GM12878 (cell line): ENCODE results near the gene ELAVL1. TPM values are rescaled to one million over a fixed set of nuclear protein-coding genes. Genes with fewer than 3 reads are reported as not detected.
A peak's percentile ranks its signal among the peaks of the same experiment; 100 is the strongest.

Source experiments
- ATAC-seq: fragments of 200-7000 bp; cut with Tn5 transposase; 3 replicates; pipeline ENCODE4 v1.9.1; 2020; ENCODE audit warnings: mild to moderate bottlenecking, moderate library complexity
- BruUV-seq: library from RNA; stranded (reverse); fragments of 400-500 nt; replicated peaks from 2 replicates; lab custom pipeline; 2021; lab: Mats Ljungman, UMichigan
- CTCF ChIA-PET: fragments of 300-600 bp; sonication (Branson Sonifier 250); formaldehyde crosslinking; extraction: SDS; loops from one replicate; lab custom pipeline; 2021; ENCODE audit warnings: inconsistent platforms; lab: Yijun Ruan, JAX
- POLR2A ChIA-PET: fragments of 350-600 bp; formaldehyde crosslinking; extraction: SDS; loops from one replicate; lab custom pipeline; 2021; ENCODE audit warnings: inconsistent platforms; lab: Charles Lee
- RAD21 ChIA-PET: fragments of 300-600 bp; sonication (Branson Sonifier 250); formaldehyde crosslinking; loops from one replicate; lab custom pipeline; 2023; ENCODE audit warnings: antibody characterized with exemption; ENCODE audit not compliant: unreplicated experiment; lab: Charles Lee
- SMC1A ChIA-PET: fragments of 300-600 bp; sonication (Branson Sonifier 250); formaldehyde crosslinking; loops from one replicate; lab custom pipeline; 2023; ENCODE audit not compliant: unreplicated experiment, uncharacterized antibody; lab: Charles Lee
- DNase-seq: peaks from one replicate; pipeline ENCODE4 v3.0.0-alpha.2; 2011; ENCODE audit warnings: low read depth, low spot score
- FAIRE-seq: peaks from 3 replicates; lab custom pipeline; 2011; peaks lifted over from hg19 to GRCh38; lab: Jason Lieb, UNC
- H2AFZ ChIP-seq: 2 replicates; pipeline ENCODE4 v1.6.0; 2011; ENCODE audit warnings: low read depth, low read length, control low read depth; ENCODE audit not compliant: control insufficient read depth
- H3K27ac ChIP-seq: 2 replicates; pipeline ENCODE4 v1.5.1; 2011; ENCODE audit warnings: control low read depth; ENCODE audit not compliant: control insufficient read depth, insufficient read depth
- H3K27me3 ChIP-seq, 2 experiments: replicated peaks in 1 of 2; 2 replicates each; pipeline versions ENCODE4 v1.6.0 to v1.6.1; 2011; ENCODE audit warnings: low read length in 1 of 2; ENCODE audit not compliant: control insufficient read depth in 2 of 2, insufficient read depth in 2 of 2
- H3K36me3 ChIP-seq, 2 experiments: 2 replicates each; pipeline ENCODE4 v1.5.1; 2011; ENCODE audit warnings: low read length in 1 of 2; ENCODE audit not compliant: control insufficient read depth in 2 of 2, insufficient read depth in 2 of 2
- H3K4me1 ChIP-seq: 2 replicates; pipeline ENCODE4 v1.6.1; 2011; ENCODE audit warnings: mild to moderate bottlenecking, low read length, moderate library complexity, mixed read lengths; ENCODE audit not compliant: control insufficient read depth, insufficient read depth
- H3K4me2 ChIP-seq: 2 replicates; pipeline ENCODE4 v1.6.0; 2011; ENCODE audit warnings: control low read depth; ENCODE audit not compliant: control insufficient read depth, insufficient read depth
- H3K4me3 ChIP-seq: fragments of 200-600 bp; sonication (generic); 2 replicates; pipeline ENCODE4 v1.5.1; 2016
- H3K79me2 ChIP-seq: 2 replicates; pipeline ENCODE4 v1.6.0; 2011; ENCODE audit warnings: low read length; ENCODE audit not compliant: control insufficient read depth, insufficient read depth
- H3K9ac ChIP-seq: 2 replicates; pipeline ENCODE4 v1.8.0; 2011; ENCODE audit warnings: low read length, control low read depth, mixed read lengths; ENCODE audit not compliant: control insufficient read depth, insufficient read depth
- H3K9me3 ChIP-seq: replicated peaks from 3 replicates; pipeline ENCODE4 v1.5.1; 2011; ENCODE audit warnings: mild to moderate bottlenecking, low read length; ENCODE audit not compliant: control insufficient read depth, insufficient read depth
- H4K20me1 ChIP-seq: 2 replicates; pipeline ENCODE4 v1.6.0; 2011; ENCODE audit not compliant: control insufficient read depth, insufficient read depth
- BCL11A ChIP-seq: IDR thresholded peaks from 2 replicates; pipeline ENCODE4 v1.6.1; 2011; ENCODE audit warnings: low read depth, low read length
- EED ChIP-seq: sonication (generic); IDR thresholded peaks from 2 replicates; pipeline ENCODE4 v1.6.1; 2016; ENCODE audit warnings: antibody characterized with exemption, low read depth
- HSF1 ChIP-seq: fragments of 150-350 bp; IDR thresholded peaks from 2 replicates; pipeline ENCODE4 v1.6.1; 2014; ENCODE audit warnings: mild to moderate bottlenecking, low read depth, low read length
- NFIC ChIP-seq: IDR thresholded peaks from 2 replicates; pipeline ENCODE4 v1.6.1; 2012; ENCODE audit warnings: low read depth, mild to moderate bottlenecking, inconsistent platforms, low read length, moderate library complexity
- SIN3A ChIP-seq: IDR thresholded peaks from 2 replicates; pipeline ENCODE4 v1.6.1; 2012; ENCODE audit warnings: low read depth, low read length, improper control_type of control experiment
- ZNF207 ChIP-seq: fragments of 450-650 bp; IDR thresholded peaks from 2 replicates; pipeline ENCODE4 v1.6.1; 2014; ENCODE audit warnings: antibody characterized with exemption, mild to moderate bottlenecking, borderline replicate concordance
- WGBS: methylation state at CpG from one replicate; pipeline ENCODE4 v1.1.6; 2016; ENCODE audit warnings: low lambda C conversion rate; ENCODE audit not compliant: insufficient replicate concordance, insufficient coverage; ENCODE audit errors: missing lambda C conversion rate; 5-methylcytosine and 5-hydroxymethylcytosine counted together
- in situ Hi-C: fragments of 300-500 bp; cut with MboI; formaldehyde crosslinking; loops from 9 replicates; pipeline ENCODE4 v1.14.3; 2018; ENCODE audit warnings: mixed read lengths
- intact Hi-C: fragments of 100-400 bp; cut with micrococcal nuclease; formaldehyde crosslinking; loops from one replicate; pipeline ENCODE4 v1.14.2; 2022; ENCODE audit not compliant: unreplicated experiment
- polyA plus RNA-seq, 11 experiments: library from polyadenylated mRNA; depleted of rRNA in 4 of 11; unstranded in 6 of 11; stranded (reverse) in 5 of 11; fragments of >200 nt; fragmentation: Nextera tagmentation in 4 of 11; fragmentation: Illumina TruSeq in 1 of 11; extraction: Ambion mirVana in 4 of 11; extraction: Trizol in 1 of 11; gene quantifications; 1 replicate in 1 of 11; 2 replicates in 10 of 11; pipeline versions ENCODE4 v1.2.1 to v1.2.3, GENCODE V29; 2011 to 2016; ENCODE audit warnings: inconsistent platforms in 2 of 11, missing spikeins in 2 of 11, low read depth in 1 of 11
- total RNA-seq, 4 experiments: library from RNA; depleted of rRNA in 3 of 4; stranded (reverse); fragments of >200 nt in 3 of 4; fragmentation: Illumina TruSeq in 1 of 4; extraction: Trizol in 1 of 4; gene quantifications; 2 replicates each; pipeline versions ENCODE4 v1.2.1 to v1.2.3, GENCODE V29; 2013 to 2021

Gene ELAVL1
- total and polyA plus RNA-seq, 10 of the 15 experiments (the other 5 are each of a cell fraction or from before 2014, with no cell fraction given), result 7.4 to 155 (median 70.3) TPM

- RAD21 ChIA-PET, result interaction anchor here (0.6 to 2.5 kb wide), 8 partner anchors 18 to 819 kb away, joined by 3 to 17 read pairs (median 5); partner anchors contain the start of genes MAP2K7 and TIMM44
- intact Hi-C loops (no loop called here), in situ Hi-C loops (no loop called here)
- CTCF ChIA-PET, result interaction anchor here (1.3 to 3.9 kb wide), 6 partner anchors 18 to 353 kb away, joined by 3 to 32 read pairs (median 10); partner anchors contain the start of genes MAP2K7 and TIMM44
- Histone ChIP-seq H3K27ac (peak overlapping the region; percentile 19; the same call in 1 of the 2 replicates), H3K4me3 (peak overlapping the region; percentile 65), H3K4me2 (peak overlapping the region; percentile 96), H3K9me3 (no peaks in the 10 kb centered on the region; the same call in 2 of the 3 replicates), H3K79me2 (no peaks in the 10 kb centered on the region), H3K27me3 (peaks cover 6 to 21% of the 10 kb centered on the region in 2 experiments), H3K4me1 (peaks cover 11% of the 10 kb centered on the region), H3K9ac (peak overlapping the region; percentile 53), H3K36me3 (no peaks in the 10 kb centered on the region; a peak in 1 of 4 replicates), H2AFZ (peak overlapping the region; percentile 83), H4K20me1 (no peaks in the 10 kb centered on the region)
- ATAC-seq (no peak), DNase-seq (no peak), FAIRE-seq (no peak)
- 52% methylated on average over 17 of the region's 17 CpGs for WGBS
- SMC1A ChIA-PET, result interaction anchor here (2.5 kb wide), 1 partner anchor 18 kb away, joined by 13 read pairs; the partner anchor contains the start of gene MAP2K7
- no peak for TF ChIP-seq SIN3A
- TF ChIP-seq ZNF207, result 0 out of 2 replicates have a peak, but pooled peaks have one; percentile 0
- no peak for TF ChIP-seq BCL11A
- TF ChIP-seq HSF1, result no peak
- TF ChIP-seq EED, result no peak
- no peak for TF ChIP-seq NFIC
- POLR2A ChIA-PET, result interaction anchor here (0.5 to 2.9 kb wide), 7 partner anchors 8 to 822 kb away, joined by 4 to 27 read pairs (median 4); partner anchors contain the start of genes MAP2K7 and TIMM44
- BruUV-seq, result no TSS peak
These were observed 84.0 kb downstream of the ELAVL1 start for GRCh38 chr19:7921302-7921966.
